Measurements from ENCODE around the gene DCST1.

DNA sequence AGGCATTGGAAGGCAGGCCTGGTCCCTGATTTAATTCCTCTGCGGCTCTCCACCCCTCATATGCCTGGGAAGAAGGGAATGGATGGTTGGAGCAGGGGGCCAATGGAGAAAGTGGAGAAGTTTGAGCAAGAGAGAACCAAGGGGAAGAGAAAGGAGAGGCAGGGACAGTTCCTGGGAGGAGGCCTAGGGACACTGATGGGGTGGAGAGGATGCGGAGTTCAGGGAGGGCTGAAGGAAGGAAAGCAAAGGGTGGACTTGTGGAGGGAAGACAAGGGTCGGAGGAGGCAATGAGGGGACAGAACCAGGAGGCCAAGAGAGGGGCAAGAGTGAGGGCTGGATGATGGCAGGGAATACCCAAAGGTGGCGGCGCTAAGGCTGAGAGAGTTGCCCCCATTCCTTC lies 23.9 kb upstream of the DCST1 start:
- TF ChIP-seq, protein P1, sequence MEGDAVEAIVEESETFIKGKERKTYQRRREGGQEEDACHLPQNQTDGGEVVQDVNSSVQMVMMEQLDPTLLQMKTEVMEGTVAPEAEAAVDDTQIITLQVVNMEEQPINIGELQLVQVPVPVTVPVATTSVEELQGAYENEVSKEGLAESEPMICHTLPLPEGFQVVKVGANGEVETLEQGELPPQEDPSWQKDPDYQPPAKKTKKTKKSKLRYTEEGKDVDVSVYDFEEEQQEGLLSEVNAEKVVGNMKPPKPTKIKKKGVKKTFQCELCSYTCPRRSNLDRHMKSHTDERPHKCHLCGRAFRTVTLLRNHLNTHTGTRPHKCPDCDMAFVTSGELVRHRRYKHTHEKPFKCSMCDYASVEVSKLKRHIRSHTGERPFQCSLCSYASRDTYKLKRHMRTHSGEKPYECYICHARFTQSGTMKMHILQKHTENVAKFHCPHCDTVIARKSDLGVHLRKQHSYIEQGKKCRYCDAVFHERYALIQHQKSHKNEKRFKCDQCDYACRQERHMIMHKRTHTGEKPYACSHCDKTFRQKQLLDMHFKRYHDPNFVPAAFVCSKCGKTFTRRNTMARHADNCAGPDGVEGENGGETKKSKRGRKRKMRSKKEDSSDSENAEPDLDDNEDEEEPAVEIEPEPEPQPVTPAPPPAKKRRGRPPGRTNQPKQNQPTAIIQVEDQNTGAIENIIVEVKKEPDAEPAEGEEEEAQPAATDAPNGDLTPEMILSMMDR (IDR thresholded peaks at IDR 0.05) = no peak
- TF ChIP-seq EZH2 (IDR thresholded peaks at IDR 0.05; ENCODE audit: borderline replicate concordance, insufficient read depth, low read depth, low read length, poor library complexity, severe bottlenecking) = no peak

Data from B cell (primary cell).